Natural killer cell (primary cell): ENCODE results near the gene GNMT. TPM values are rescaled to one million over a fixed set of nuclear protein-coding genes. Genes with fewer than 3 reads are reported as not detected.
"Not testable (repeated sequence)": the region's sequence is repeated elsewhere in the genome, so short reads cannot be mapped to it uniquely, and the experiment has no call there.

Experiments
- ATAC-seq, 3 donors: fragments of 150-1000 bp in 2 of 3; fragments of 200-7000 bp in 1 of 3; cut with Tn5 transposase; 1 replicate in 1 of 3; 2 replicates in 2 of 3; pipeline ENCODE4 v1.10.0; 2021; ENCODE audit warnings: mild to moderate bottlenecking in 2 of 3, moderate library complexity in 2 of 3
- DNase-seq, 2 donors: peaks; one replicate each; pipeline versions ENCODE4 v3.0.0 to v3.0.0-alpha.2; 2013 to 2021; ENCODE audit warnings: mixed read lengths in 1 of 2
- H3K27ac ChIP-seq: one replicate; pipeline ENCODE4 v1.5.1; 2013; ENCODE audit warnings: mild to moderate bottlenecking, low read length
- H3K27me3 ChIP-seq: one replicate; pipeline ENCODE4 v1.6.1; 2013; ENCODE audit warnings: low read length; ENCODE audit not compliant: control insufficient read depth, insufficient read depth
- H3K36me3 ChIP-seq: one replicate; pipeline ENCODE4 v1.6.1; 2013; ENCODE audit warnings: low read length; ENCODE audit not compliant: control insufficient read depth, insufficient read depth
- H3K4me1 ChIP-seq: one replicate; pipeline ENCODE4 v1.6.1; 2013; ENCODE audit warnings: low read length; ENCODE audit not compliant: control insufficient read depth, insufficient read depth
- H3K4me3 ChIP-seq: one replicate; pipeline ENCODE4 v1.5.1; 2013; ENCODE audit warnings: low read length
- H3K9me3 ChIP-seq: one replicate; pipeline ENCODE4 v1.6.1; 2013; ENCODE audit warnings: low read length; ENCODE audit not compliant: control insufficient read depth, insufficient read depth
- H3K27ac Mint-ChIP-seq, 2 donors: one replicate each; pipeline ENCODE4 v1.8.0; 2022; ENCODE audit warnings: mild to moderate bottlenecking in 2 of 2, mixed read lengths in 2 of 2, moderate library complexity in 1 of 2
- H3K27me3 Mint-ChIP-seq, 2 donors: one replicate each; pipeline ENCODE4 v1.8.0; 2022; ENCODE audit warnings: low read depth in 2 of 2, mixed read lengths in 2 of 2
- H3K36me3 Mint-ChIP-seq: one replicate; pipeline ENCODE4 v1.8.0; 2022; ENCODE audit warnings: mixed read lengths
- H3K4me1 Mint-ChIP-seq, 2 donors: one replicate each; pipeline ENCODE4 v1.8.0; 2022; ENCODE audit warnings: mixed read lengths in 2 of 2
- H3K4me3 Mint-ChIP-seq: one replicate; pipeline ENCODE4 v1.8.0; 2022; ENCODE audit warnings: mild to moderate bottlenecking, moderate library complexity, mixed read lengths
- H3K9me3 Mint-ChIP-seq, 2 donors: one replicate each; pipeline ENCODE4 v1.8.0; 2022; ENCODE audit warnings: mixed read lengths in 2 of 2
- WGBS: methylation state at CpG from one replicate; pipeline ENCODE4 v1.1.7; 2013; ENCODE audit warnings: missing lambda C conversion rate; ENCODE audit not compliant: insufficient coverage; 5-methylcytosine and 5-hydroxymethylcytosine counted together
- intact Hi-C: fragments of 100-400 bp; cut with micrococcal nuclease; formaldehyde crosslinking; loops from one replicate; pipeline ENCODE4 v1.14.2; 2022
- total RNA-seq, 4 donors: library from RNA; stranded (reverse); fragments of 120-200 nt in 1 of 4; gene quantifications; one replicate each; pipeline versions ENCODE4 v1.2.3 to v1.2.4, GENCODE V29; 2013 to 2022
- TF ChIP-seq, protein P1 (sequence below): fragments of 200-600 bp; IDR thresholded peaks from one replicate; pipeline ENCODE4 v1.8.0; 2022; ENCODE audit warnings: antibody characterized with exemption

GNMT gene
- total RNA-seq, 3 donors from 2014 or later (not counting 1 experiment from before 2014, with no cell fraction given), result 2.0 to 2.8 (median 2.6) TPM

DNA sequence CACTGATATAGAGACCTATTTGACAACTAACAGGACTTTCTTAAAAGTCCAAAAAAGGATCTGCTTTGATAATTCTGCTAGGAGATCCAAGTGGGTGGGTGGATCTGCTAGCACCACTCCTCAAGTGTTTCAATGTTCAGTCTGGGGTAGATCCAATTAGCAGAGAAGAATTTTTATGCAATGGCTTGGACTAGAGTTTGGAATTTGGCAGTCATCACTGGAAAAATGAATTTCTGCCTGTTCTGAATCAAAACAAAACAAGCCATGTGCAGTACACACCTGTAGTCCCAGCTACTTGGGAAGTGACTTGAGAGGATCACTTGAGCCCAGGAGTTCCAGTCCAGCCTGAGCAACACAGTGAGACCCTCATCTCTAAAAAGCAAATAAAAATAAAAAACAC is 12.6 kb upstream of the GNMT start:
- H3K27ac ChIP-seq, result no peak overlapping the region
- peaks cover 3% of the 10 kb centered on the region for H3K36me3 ChIP-seq
- H3K9me3 ChIP-seq, result no peaks in the 10 kb centered on the region
- no peak overlapping the region for H3K27ac Mint-ChIP-seq
- DNase-seq (no peak), ATAC-seq (no peak)
- H3K27me3 ChIP-seq, result no peaks in the 10 kb centered on the region
- no peaks in the 10 kb centered on the region for H3K36me3 Mint-ChIP-seq
- no peaks in the 10 kb centered on the region for H3K9me3 Mint-ChIP-seq
- H3K27me3 Mint-ChIP-seq, result no peaks in the 10 kb centered on the region
- TF ChIP-seq, protein P1, sequence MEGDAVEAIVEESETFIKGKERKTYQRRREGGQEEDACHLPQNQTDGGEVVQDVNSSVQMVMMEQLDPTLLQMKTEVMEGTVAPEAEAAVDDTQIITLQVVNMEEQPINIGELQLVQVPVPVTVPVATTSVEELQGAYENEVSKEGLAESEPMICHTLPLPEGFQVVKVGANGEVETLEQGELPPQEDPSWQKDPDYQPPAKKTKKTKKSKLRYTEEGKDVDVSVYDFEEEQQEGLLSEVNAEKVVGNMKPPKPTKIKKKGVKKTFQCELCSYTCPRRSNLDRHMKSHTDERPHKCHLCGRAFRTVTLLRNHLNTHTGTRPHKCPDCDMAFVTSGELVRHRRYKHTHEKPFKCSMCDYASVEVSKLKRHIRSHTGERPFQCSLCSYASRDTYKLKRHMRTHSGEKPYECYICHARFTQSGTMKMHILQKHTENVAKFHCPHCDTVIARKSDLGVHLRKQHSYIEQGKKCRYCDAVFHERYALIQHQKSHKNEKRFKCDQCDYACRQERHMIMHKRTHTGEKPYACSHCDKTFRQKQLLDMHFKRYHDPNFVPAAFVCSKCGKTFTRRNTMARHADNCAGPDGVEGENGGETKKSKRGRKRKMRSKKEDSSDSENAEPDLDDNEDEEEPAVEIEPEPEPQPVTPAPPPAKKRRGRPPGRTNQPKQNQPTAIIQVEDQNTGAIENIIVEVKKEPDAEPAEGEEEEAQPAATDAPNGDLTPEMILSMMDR, result no peak
- H3K4me1 ChIP-seq, result no peaks in the 10 kb centered on the region
- no peak overlapping the region for H3K4me3 ChIP-seq
- intact Hi-C loops, result no loop called here
- H3K4me3 Mint-ChIP-seq, result no peak overlapping the region
- no peaks in the 10 kb centered on the region for H3K4me1 Mint-ChIP-seq

DNA sequence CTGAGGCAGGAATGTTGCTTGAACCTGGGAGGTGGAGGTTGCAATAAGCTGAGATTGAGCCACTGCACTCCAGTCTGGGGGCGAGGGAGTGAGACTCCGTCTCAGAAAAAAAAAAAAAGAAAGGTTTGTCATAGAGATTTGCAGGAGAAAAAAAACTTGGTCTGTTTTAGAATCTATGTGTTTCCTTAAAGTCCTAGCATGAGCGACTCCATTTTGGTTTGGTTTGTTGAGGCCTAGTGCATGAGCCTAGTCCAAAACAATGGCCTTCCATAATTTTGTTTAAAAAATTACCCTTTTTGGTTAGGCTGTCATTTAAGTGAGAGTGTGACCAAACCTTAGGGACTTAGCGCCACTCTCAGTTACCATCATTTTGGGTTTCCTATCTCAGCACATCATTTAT is 8.2 kb upstream of the GNMT start:
- Histone ChIP-seq H3K4me1 (no peaks in the 10 kb centered on the region), H3K27me3 (no peaks in the 10 kb centered on the region), H3K36me3 (no peaks in the 10 kb centered on the region), H3K27ac (no peak overlapping the region), H3K9me3 (no peaks in the 10 kb centered on the region), H3K4me3 (no peak overlapping the region)
- Mint-ChIP-seq H3K27ac (no peak overlapping the region), H3K9me3 (no peaks in the 10 kb centered on the region), H3K36me3 (no peaks in the 10 kb centered on the region), H3K27me3 (no peaks in the 10 kb centered on the region), H3K4me3 (no peak overlapping the region), H3K4me1 (no peaks in the 10 kb centered on the region)
- no peak for ATAC-seq
- WGBS, result 93% methylated on average over 4 of the region's 4 CpGs
- TF ChIP-seq, protein P1, result no peak
- no peak for DNase-seq
- intact Hi-C loops, result no loop called here

DNA sequence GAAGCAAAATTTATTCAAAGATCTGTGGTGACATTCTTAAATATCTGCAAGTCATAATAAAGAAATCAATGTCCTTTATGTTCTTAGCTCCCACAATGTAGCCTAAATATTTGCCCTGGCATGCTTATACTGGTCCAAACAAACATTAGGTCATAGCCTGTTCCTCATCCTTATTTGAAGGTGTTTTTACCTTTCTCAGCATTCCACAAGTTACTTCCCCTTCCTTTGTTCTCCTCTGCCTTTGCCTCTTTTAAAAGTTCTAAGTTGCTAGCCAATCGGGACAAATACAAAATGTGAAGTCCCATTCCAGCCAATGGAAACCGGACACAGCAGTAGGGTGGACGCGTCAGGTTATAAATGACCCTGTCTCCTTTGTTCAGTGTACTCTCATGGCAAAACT is 6.1 kb upstream of the GNMT start:
- H3K27ac ChIP-seq, DNase-seq, H3K4me3 ChIP-seq, ATAC-seq, H3K36me3 Mint-ChIP-seq, intact Hi-C loops, H3K36me3 ChIP-seq, H3K9me3 ChIP-seq, H3K4me1 Mint-ChIP-seq, H3K27ac Mint-ChIP-seq, H3K27me3 Mint-ChIP-seq, H3K9me3 Mint-ChIP-seq, H3K27me3 ChIP-seq, H3K4me1 ChIP-seq, H3K4me3 Mint-ChIP-seq: not testable (repeated sequence)
- WGBS, result 97% methylated on average over 4 of the region's 4 CpGs

DNA sequence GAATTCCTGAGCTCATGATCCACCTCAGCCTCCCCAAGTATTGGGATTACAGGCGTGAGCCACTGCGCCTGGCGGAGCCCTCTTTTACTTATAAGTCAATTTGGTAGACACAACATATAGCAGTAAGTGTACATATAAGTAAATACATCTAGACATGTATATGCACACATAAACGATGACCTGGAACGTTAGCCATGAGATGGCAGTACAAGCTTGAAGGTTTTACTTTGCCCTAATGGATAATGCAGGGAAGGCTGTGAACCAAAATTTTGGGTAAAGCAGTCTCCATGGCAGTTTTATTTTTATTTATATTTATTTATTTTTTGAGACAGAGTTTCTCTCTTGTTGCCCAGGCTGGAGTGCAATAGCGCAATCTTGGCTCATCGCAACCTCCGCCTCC is 2.4 kb upstream of the GNMT start:
- H3K9me3 ChIP-seq, result no peaks in the 10 kb centered on the region
- no peak overlapping the region for H3K4me3 ChIP-seq
- ATAC-seq (no peak), DNase-seq (no peak)
- peaks cover 0 to 17% of the 10 kb centered on the region in 2 donors for H3K27me3 Mint-ChIP-seq
- no peak overlapping the region for H3K27ac Mint-ChIP-seq
- peaks cover 9% of the 10 kb centered on the region for H3K27me3 ChIP-seq
- H3K9me3 Mint-ChIP-seq, result no peaks in the 10 kb centered on the region
- H3K36me3 Mint-ChIP-seq, result no peaks in the 10 kb centered on the region
- H3K4me1 ChIP-seq, result peaks cover 15% of the 10 kb centered on the region
- H3K4me3 Mint-ChIP-seq, result no peak overlapping the region
- peaks cover 2% of the 10 kb centered on the region for H3K36me3 ChIP-seq
- TF ChIP-seq, protein P1, result no peak
- intact Hi-C loops, result no loop called here
- 100% methylated on average over 4 of the region's 8 CpGs for WGBS
- H3K27ac ChIP-seq, result no peak overlapping the region
- H3K4me1 Mint-ChIP-seq, result peaks cover 12 to 13% of the 10 kb centered on the region in 2 donors
